ENCODE data around the gene ERC1. TPM values are rescaled to one million over a fixed set of nuclear protein-coding genes. Genes with fewer than 3 reads are reported as not detected.
A peak's percentile ranks its signal among the peaks of the same experiment; 100 is the strongest.

Gene ERC1
- total and polyA plus RNA-seq, 9 of the 15 experiments (the other 6 are each of a cell fraction or from before 2014, with no cell fraction given): 0.74 to 11.8 (median 4.8) TPM

DNA sequence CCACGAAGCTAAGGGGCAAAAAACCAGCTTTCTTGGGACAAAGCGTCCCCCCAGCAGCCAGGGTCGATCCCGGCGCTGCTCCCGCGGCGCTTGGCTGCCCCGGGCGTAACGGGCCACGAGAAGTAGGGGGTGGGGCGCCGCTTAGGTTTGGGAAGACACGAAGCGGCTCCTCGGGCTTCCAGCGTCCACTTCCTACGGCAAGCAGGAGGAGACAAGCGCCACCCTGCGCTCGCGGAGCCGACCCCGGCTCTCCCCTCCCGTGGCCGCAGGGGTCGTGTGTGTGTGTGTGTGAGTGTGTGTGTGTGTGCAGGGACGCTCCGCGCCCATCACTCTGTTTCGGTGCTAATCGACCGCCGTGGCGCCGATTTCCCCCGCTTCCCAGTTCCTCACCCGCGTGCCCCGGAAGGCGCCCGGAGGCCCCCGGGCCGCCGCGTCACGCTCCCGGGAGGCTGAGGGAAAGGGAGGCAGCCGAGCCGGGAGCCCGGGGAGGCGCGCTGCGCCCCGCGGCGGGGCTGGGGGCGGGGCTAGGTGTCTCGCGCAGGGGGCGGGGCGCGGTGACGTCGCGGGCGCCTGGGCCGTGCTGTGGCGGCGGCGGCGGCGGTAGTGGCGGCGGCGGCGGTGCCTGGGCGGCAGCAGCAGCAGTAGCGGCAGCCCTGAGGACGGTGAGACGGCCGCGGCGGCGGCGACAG is at the start of gene ERC1 (continued):
- TF ChIP-seq THAP12 (CRISPR knock-in tag; IDR thresholded peaks at IDR 0.05) (peak; percentile 51; the same call in 1 of the 2 replicates), PCBP1 (IDR thresholded peaks at IDR 0.05; ENCODE audit: low read depth, low read length, poor library complexity, severe bottlenecking) (peak; percentile 28), TSC22D4 (tag; IDR thresholded peaks at IDR 0.05) (no peak), RNF2 (IDR thresholded peaks at IDR 0.05) (no peak; the same call in 1 of the 2 replicates), SAFB (IDR thresholded peaks at IDR 0.05; ENCODE audit: borderline replicate concordance, low read depth, low read length) (peak; percentile 50; the same call in 1 of the 2 replicates), ZBTB11 (CRISPR knock-in tag; IDR thresholded peaks at IDR 0.05) (peak in 1 of 3 experiments; percentile 57; a peak in 1 of 6 replicates), BRF1 (IDR thresholded peaks at IDR 0.05; ENCODE audit: borderline replicate concordance, extremely low read depth, insufficient read length) (no peak), ZKSCAN8 (CRISPR knock-in tag; IDR thresholded peaks at IDR 0.05) (no peak), PML (IDR thresholded peaks at IDR 0.05; ENCODE audit: low read length) (peak; percentile 50; the same call in 1 of the 2 replicates), HLTF (IDR thresholded peaks at IDR 0.05) (no peak), ZNF316 (IDR thresholded peaks at IDR 0.05) (no peak), SMAD4 (CRISPR knock-in tag; conservative IDR thresholded peaks at IDR 0.05) (peak; percentile 72; the same call in 1 of the 2 replicates), ASH1L (IDR thresholded peaks at IDR 0.05; ENCODE audit: borderline replicate concordance, low read depth, partially characterized antibody) (no peak), POLR3G (IDR thresholded peaks at IDR 0.05; ENCODE audit: extremely low read depth, insufficient read length, insufficient replicate concordance) (no peak), NR2F6 (CRISPR knock-in tag; IDR thresholded peaks at IDR 0.05) (no peak), TARDBP (IDR thresholded peaks at IDR 0.05) (peak; percentile 79; the same call in 1 of the 2 replicates), GMEB1 (CRISPR knock-in tag; IDR thresholded peaks at IDR 0.05) (peak; percentile 52; the same call in 1 of the 2 replicates), LEF1 (IDR thresholded peaks at IDR 0.05) (0 out of 2 replicates have a peak, but pooled peaks have one; percentile 43)
- TF ChIP-seq, protein P1, sequence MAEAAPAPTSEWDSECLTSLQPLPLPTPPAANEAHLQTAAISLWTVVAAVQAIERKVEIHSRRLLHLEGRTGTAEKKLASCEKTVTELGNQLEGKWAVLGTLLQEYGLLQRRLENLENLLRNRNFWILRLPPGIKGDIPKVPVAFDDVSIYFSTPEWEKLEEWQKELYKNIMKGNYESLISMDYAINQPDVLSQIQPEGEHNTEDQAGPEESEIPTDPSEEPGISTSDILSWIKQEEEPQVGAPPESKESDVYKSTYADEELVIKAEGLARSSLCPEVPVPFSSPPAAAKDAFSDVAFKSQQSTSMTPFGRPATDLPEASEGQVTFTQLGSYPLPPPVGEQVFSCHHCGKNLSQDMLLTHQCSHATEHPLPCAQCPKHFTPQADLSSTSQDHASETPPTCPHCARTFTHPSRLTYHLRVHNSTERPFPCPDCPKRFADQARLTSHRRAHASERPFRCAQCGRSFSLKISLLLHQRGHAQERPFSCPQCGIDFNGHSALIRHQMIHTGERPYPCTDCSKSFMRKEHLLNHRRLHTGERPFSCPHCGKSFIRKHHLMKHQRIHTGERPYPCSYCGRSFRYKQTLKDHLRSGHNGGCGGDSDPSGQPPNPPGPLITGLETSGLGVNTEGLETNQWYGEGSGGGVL (CRISPR knock-in tag; IDR thresholded peaks at IDR 0.05): no peak

Measured in K562 (cell line).